ENCODE results near the gene RGS17. TPM values are rescaled to one million over a fixed set of nuclear protein-coding genes. Genes with fewer than 3 reads are reported as not detected.

The RGS17 gene
- total and polyA plus RNA-seq, 2 of the 13 experiments (the other 11 are each of a cell fraction or from before 2014, with no cell fraction given), result 0.04 TPM; not detected in 1

- Histone ChIP-seq H4K20me1 (ENCODE audit: insufficient read depth, low read length) (no peaks in the 10 kb centered on the region), H3K27me3 (ENCODE audit: control insufficient read depth in 1 of 2, insufficient read depth in 2 of 2, low read length in 2 of 2) (peaks cover 0 to 5% of the 10 kb centered on the region in 2 experiments; a peak in 2 of 5 replicates), H3K4me2 (ENCODE audit: low read depth, low read length) (no peak overlapping the region), H3K9me3 (ENCODE audit: low read length) (no peaks in the 10 kb centered on the region), H3K27ac (ENCODE audit: extremely low read length, insufficient read depth, low read length) (no peak overlapping the region), H3K9ac (ENCODE audit: insufficient read depth, low read depth, low read length) (no peak overlapping the region), H3K4me3 (replicated peaks in 1 of 3; ENCODE audit: insufficient read depth in 1 of 3, low read depth in 2 of 3, low read length in 3 of 3) (no peak overlapping the region), H3K4me1 (ENCODE audit: insufficient read depth, low read length) (no peaks in the 10 kb centered on the region), H2AFZ (ENCODE audit: low read length) (no peak overlapping the region), H3K79me2 (ENCODE audit: insufficient read depth, low read length) (no peaks in the 10 kb centered on the region), H3K36me3 (replicated peaks in 1 of 2; ENCODE audit: control insufficient read depth in 1 of 2, insufficient read depth in 2 of 2, low read length in 2 of 2) (no peaks in the 10 kb centered on the region)
- ChIA-PET POLR2A (no interaction called here), CTCF (ENCODE audit: low intra/inter-chr PET ratio, low total read pairs) (interaction anchor here (0.6 kb wide), 1 partner anchor 76 kb away, joined by 3 read pairs; no protein-coding TSS in a partner anchor)
- DNase-seq (ENCODE audit: low spot score), result no peak
- TF ChIP-seq CTCF (CRISPR knock-in tag; IDR thresholded peaks at IDR 0.05) (peak; percentile 19; the same call in 1 of the 2 replicates), GATA4 (IDR thresholded peaks at IDR 0.05; ENCODE audit: borderline replicate concordance, low read depth) (no peak)
- intact Hi-C loops (cut with micrococcal nuclease; ENCODE audit: unreplicated experiment), result loop anchor here (1.0 kb wide), 1 partner anchor 51 kb away; no protein-coding TSS in a partner anchor
- no TSS peak for BruUV-seq (replicated peaks)
- in situ Hi-C loops (cut with HindIII; ENCODE audit: extremely low pct_ligation_motif_present, low pct_unique_long_range_greater_than_20kb), result no loop called here
- no peak for FAIRE-seq
- ATAC-seq, result peak; percentile 65
Measured at GRCh38 chr6:153108315-153108714, 22.8 kb downstream of the RGS17 start.

- no peak overlapping the region for H3K4me2 ChIP-seq (ENCODE audit: low read depth, low read length)
- no peak overlapping the region for H3K27ac ChIP-seq (ENCODE audit: extremely low read length, insufficient read depth, low read length)
- H3K4me1 ChIP-seq (ENCODE audit: insufficient read depth, low read length), result no peaks in the 10 kb centered on the region
- ATAC-seq (no peak), DNase-seq (ENCODE audit: low spot score) (no peak), FAIRE-seq (no peak)
- no peak for TF ChIP-seq SUZ12 (IDR thresholded peaks at IDR 0.05; ENCODE audit: low read depth, low read length)
- no peak for TF ChIP-seq SALL1 (CRISPR knock-in tag; IDR thresholded peaks at IDR 0.05)
- no peak for TF ChIP-seq RORA (CRISPR knock-in tag; IDR thresholded peaks at IDR 0.05)
- in situ Hi-C loops (cut with HindIII; ENCODE audit: extremely low pct_ligation_motif_present, low pct_unique_long_range_greater_than_20kb) (no loop called here), intact Hi-C loops (cut with micrococcal nuclease; ENCODE audit: unreplicated experiment) (no loop called here)
- POLR2A ChIA-PET, result no interaction called here
- no peak overlapping the region for H2AFZ ChIP-seq (ENCODE audit: low read length)
- WGBS (ENCODE audit: low lambda C conversion rate), result 35% methylated on average over 5 of the region's 5 CpGs
- no peak overlapping the region for H3K4me3 ChIP-seq (replicated peaks in 1 of 3; ENCODE audit: insufficient read depth in 1 of 3, low read depth in 2 of 3, low read length in 3 of 3)
- H3K36me3 ChIP-seq (replicated peaks in 1 of 2; ENCODE audit: control insufficient read depth in 1 of 2, insufficient read depth in 2 of 2, low read length in 2 of 2), result no peaks in the 10 kb centered on the region
- H3K27me3 ChIP-seq (ENCODE audit: control insufficient read depth in 1 of 2, insufficient read depth in 2 of 2, low read length in 2 of 2), result peaks cover 0 to 5% of the 10 kb centered on the region in 2 experiments; a peak in 2 of 5 replicates
- no peaks in the 10 kb centered on the region for H3K79me2 ChIP-seq (ENCODE audit: insufficient read depth, low read length)
- H3K9ac ChIP-seq (ENCODE audit: insufficient read depth, low read depth, low read length), result no peak overlapping the region
- CTCF ChIA-PET (ENCODE audit: low intra/inter-chr PET ratio, low total read pairs), result no interaction called here
- no peaks in the 10 kb centered on the region for H3K9me3 ChIP-seq (ENCODE audit: low read length)
- no TSS peak for BruUV-seq (replicated peaks)
- no peaks in the 10 kb centered on the region for H4K20me1 ChIP-seq (ENCODE audit: insufficient read depth, low read length)
Measured at GRCh38 chr6:153106021-153106420, 25.1 kb downstream of the RGS17 start.
